Amniotic stem cell (primary cell): ENCODE measurements around the gene PRR23E.

Experiments used
- DNase-seq: peaks from one replicate; lab custom pipeline; 2025; lab: John Stamatoyannopoulos, UW

Gene PRR23E

DNA sequence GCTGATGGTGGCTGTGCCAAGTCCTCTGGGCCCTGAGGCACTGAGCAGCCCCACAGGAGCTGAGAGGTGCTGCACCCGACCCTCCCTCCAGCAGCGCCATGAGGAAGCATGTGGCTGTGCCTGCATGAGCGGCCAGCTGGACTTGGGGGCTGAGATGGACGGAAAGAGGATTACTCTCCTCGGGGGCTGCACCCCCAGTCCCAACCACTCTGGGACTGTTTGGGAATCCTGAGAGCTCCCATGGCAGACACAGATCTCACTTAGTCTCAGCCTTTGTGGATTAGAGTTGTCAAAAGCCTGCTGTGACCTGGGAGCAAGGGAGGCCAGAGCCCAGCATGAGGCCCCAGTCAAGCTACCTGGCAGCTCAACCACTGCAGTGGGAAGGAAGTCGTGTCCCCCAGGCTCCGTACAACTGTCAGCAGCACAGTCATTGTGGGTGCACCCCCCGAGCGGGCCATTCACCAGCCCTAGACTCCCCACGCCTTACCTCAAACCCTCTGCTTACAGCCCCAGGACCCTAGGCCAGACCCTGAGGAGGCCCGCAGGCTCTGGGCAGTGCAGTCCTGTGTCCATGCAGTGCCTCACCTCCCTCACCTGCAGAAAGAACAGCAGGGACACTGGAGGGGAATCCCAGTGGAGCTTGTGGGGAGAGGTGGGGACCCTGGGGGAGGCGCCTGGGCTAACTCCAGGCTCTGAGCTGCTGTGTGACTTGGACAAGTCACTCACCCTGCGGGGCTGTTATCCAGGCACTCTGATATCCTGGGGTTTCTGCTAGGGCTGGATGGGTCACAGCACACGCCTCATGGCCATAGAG, 17.1 kb downstream of the PRR23E start:
- DNase-seq: no peak

DNA sequence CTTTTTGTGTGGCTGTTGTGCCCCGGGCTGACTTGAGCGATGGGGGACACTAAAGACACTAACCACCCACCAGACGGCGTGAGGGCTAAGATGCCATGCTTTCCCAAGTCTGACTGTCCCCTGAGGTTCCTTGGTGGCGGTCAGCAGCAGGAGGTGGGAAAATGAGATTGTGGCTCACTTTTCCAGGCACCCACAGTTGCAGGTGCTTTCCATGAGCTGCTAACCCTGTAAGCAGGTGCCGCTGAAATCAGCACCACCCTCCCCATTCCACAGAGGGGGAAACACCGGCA, 17.7 kb downstream of the PRR23E start:
- DNase-seq: no peak

DNA sequence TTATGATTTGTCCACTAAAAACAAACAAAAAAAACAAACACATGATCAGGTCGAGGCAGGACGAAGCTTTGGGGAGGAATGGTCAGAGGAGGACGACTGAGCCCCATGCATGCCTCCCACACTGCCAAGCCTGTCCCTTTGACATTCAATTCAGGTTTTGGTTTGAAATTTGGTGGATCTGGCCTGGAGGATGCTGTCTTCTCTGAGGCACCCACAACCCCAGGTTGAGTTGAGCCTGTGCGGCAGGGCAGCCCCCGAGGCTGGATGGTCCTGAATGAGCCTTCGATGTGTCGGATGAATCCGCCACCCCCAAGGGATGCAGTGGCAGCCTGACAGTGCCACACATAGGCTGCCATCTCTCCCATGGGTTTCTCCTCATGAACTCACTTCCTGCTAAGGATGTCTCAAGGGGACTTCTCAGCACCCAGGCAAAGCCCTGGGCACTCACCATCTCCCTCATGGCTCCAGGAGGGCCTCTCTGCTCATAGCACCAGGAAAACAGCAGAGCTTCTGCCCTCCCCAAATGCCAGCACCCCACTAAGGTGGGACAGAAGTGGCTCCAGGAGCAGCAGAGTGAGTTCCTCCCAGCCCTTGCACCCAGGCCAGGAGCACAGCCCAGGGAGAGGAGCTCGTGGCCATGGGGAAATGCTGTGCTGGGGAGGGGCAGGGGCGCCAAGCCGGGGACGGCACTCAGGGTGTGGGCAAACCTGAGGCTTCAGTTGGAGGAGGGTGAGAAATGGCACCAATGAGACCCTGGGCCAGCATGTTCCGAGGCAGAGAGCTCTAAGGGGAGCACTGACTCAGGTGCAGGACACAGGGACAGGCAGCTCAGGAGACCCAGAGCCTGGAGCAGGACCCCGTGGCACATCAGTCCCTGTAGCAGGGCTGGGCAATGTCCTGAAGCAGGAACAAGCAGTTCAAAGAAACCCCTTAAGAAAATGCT, 18.5 kb downstream of the PRR23E start:
- DNase-seq: no peak

DNA sequence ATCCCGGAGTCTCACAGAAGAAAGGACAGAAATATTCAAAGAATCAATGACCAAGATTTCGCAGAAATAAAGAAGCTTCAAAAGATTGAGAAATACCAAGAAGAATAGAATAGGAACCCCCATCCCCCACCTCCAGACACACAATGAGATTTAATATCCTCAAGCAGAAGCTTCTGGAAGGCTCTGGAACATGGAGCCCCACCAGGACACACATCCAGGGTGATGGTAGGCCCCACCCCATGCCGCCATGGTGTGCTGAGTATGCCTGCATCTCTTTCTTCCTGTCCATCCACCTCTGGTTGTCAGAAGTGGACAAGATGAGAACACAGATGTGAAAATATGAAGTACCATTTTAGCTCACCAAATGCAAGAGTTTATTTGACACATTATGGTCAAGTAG, 19.3 kb downstream of the PRR23E start:
- no peak for DNase-seq

DNA sequence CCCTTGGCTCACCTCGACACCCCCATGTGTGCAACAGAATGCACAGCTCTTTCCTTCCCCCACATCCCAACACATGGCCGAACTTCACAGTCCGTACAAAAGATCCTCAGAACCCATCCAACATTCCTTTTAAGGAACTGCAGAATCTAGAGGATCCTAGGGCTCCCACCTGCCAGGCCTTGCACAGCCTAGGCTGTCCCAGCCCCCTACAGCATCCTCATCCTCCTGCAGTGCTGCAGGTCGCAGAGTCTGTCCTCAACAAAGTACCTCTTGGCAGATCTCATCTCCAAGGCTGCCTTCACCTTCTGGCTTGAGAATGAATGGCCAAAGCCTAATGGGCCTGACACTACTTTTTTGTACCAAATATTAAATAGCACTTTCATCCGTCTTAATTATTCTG, 19.8 kb downstream of the PRR23E start:
- DNase-seq: no peak

DNA sequence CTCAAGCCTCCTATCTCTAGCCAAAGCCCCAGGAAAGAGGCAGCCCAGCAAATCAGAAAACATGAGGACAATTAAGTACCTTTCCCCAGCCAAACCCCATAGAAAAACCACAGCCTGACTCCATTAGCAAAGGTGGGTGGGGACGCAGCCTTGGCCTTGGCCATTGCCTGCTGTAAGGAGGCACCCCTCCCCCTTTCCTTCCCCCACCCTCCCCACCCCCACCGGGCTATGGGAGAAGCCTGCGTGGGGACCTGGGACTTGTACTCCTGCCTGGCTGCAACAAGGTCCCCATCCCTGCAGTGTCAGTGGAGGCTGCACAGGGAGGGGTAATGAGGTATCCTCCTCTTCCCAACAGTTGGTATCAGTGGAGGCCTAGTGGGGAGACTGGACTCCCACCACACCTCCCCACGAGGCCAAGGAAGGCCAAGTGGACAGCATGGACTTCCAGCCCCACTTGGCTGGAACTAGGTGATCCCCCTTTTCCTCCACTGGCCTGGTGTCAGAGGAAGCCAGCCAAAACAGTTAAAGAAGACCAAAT, 20.5 kb downstream of the PRR23E start:
- DNase-seq: no peak

DNA sequence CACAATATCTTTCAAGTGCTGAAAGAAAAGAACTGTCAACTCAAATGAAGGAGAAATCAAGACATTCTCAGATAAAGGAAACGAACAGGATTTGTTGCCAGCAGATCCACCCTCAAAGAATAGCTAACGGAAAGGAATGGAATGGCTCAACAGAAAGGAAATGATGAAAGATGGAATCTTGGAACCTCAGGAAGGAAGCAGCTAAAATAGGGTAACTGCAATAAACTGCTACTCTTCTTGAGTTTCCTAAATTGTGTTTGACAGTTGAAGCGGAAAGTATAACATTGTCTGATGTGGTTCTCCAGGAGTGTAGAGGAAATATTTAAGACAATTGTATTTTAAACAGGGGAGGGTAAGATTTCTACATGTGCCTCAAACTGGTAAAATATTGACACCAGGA, 22.0 kb downstream of the PRR23E start:
- no peak for DNase-seq

DNA sequence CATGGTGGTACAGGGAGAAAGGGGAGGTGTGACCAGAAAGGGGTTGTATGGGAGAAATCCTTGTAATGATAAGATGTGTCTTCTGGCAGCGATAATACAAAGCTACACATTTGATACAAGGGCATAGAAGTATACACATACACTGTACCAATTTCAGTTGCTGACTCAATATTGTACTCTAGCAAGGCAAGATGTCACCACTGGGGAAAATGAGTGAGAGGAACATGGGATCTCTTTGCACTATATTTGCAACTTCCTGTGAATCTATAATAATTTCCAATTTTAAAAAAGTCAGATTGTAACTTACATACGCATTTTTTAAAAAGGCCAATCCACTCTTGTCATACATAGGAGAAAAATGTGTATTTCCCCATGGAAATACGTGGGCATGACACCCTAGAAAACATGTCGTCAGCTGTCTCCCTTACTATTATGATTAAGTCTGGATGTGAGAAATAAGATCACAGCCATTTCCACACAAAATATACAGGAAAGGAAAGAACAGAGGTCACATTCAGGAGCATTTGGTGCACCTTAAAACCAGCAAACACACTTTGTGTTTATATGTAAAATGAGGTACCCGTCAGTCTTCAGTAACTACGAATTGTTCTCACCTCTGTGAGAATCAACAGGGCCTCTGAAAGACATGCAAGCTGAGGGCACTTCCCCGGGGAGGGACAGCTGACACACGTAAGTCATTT, 22.9 kb downstream of the PRR23E start:
- no peak for DNase-seq

DNA sequence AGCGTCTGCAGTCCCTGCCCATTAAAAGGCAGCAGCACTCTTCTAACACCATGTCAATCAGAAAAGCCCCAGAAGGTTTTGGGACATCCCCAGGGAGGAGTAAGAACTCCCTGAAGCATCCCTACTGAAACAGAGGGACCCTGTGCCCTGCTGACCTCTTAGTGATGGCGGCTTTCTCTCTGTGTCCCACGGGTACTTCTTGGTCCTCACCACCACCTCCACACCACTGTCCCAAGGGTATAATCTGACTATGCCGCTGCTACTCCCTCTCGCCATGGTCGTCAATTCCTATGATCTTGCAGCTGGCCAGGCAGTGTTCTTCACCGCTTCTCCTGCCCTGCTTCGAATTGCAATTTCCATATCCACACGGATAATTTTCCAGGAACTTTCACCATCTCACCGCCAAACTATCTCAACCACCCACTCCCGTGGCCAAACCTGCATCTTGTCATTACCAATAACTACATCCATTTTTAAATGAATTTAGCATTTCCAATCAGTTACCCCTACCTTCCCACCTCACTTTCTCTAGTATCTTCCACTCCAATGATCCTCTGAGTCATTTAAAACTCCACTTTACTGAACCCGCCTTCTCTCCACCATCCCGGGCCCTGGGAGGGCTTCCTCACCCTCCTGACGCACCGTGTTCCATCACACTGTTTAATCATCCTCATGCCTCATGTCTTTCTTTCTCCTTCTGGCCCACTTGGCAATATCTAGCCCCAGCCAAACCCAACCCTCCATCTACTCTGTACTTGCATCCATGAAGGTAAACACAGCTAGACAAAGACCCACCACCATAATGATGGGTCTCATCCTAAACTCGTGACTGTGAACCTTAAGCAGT, 23.7 kb downstream of the PRR23E start:
- no peak for DNase-seq

DNA sequence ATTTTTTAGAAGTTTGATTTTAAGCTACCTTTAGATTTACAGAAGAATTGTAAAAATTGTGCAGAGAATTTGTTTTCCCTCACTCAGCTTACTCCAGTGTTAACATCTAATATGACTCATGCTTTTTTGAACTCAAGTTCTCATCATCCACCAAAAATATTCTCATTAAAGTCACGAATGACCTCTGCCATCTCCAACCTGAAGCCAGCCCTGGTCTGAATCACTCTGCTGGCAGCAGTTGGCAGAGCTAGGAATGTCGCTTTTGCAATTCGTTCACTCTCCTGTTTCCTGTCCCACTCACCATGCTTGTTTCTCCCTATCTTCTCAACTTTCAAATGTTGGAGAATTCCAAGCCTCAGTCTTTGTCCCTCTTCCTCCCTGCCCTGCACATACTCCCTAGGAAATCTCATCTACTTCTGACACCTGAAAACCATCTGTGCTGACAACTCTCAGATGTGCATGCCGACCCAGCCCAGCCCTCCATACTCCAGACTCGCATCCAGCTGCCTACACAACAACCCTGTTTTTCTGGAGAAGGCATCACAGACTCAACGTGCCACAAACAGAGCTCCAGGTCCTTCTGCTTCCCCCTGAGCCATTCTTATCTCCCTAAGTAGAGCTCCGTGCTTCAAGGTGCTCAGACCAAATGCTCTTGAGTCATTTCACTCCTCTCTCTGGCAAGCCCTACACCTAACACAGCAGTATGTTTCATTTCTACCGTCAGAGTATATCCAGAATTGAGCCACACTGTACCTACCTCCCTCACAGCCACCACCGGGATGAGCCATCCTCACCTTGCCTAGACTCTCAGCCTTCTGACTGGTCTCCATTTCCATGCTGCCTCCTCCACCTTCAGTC, 24.9 kb downstream of the PRR23E start:
- no peak for DNase-seq

DNA sequence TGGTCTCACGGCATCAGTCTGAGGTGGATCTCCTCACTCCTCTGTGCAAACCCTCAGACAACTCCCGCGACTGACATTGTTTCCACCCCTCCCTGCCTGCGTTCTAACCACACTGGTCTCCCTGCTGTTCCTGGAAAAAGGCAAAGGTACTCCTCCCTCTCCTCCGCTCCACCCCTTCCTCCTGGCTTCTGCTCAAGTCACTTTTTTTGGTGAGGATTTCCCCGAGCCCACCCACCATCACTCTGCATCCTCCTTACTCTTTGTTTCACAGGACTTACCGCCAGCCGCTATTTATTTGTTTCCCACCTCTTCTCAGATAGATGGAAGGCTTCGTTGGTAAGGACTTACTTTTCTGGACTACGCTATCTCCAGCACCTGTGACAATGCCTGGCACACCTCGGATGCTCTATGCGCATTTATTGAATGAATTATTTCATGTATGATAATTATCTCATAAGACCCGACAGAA, 25.6 kb downstream of the PRR23E start:
- no peak for DNase-seq

DNA sequence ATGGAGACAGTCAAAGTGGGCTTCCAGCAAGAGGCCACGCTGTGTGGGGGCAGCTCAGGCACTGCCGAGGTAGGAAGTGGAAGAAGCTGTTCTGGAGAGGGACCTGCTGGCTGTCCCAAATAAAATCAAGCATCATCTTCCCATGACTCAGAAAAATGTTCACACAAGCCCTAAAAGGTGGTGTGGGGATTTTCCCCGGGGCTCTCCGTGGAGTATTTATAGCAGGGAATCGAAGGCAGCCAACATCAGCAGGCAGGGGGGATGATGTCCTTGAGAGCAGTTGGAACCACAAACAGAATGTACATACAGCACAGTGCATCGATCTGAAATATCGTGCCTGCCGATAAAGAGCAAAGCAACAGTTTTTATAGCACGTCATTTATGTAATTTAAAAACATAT, 27.6 kb downstream of the PRR23E start:
- no peak for DNase-seq

DNA sequence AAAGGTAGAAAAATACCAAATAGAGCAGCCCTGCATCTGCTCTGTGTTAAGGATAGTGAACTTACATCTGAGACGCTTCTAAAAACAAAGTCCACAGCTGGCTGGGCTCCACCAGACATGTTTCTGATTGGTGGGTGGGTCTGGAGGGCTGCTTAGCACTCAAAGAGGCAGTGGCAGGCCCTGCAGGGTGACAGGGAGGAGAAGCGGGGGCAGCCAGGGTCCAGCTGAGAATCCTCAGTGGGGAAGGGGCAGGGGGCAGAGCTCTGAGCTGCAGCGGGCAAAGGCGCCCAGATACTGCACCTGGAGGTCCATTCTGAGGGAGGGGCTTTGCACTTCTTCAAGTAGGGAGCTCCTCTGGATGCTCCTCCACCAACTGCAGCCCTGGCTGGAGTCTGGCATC, 28.1 kb downstream of the PRR23E start:
- no peak for DNase-seq

DNA sequence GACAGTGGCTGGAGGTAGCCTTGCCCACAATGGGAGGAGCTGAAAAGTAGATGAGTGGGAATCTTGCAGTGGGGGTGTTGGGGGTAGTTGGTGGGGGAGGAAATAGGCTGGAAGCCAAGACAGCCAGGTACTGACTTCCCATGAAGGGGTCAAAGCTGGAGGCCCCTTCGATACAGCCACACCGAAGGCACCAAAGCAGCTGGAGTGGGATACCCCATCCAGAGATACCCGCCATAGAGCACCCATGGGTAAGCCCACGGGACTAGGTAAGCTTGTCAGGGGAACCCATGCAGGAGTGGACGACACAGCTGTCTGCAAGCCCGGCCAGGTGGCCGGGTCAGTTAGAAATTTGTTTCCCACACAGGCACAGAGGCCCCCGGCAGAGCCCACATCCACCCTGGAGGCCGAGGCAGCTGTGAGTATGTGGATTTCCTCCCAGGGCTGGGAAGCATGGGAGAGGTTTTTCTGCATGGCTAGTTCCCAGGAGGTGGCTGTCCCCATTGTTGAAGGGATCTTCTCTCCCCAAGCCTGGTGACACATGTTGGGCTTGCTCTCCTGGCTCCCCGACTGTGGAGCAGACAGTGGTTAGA, 28.6 kb downstream of the PRR23E start:
- DNase-seq: no peak

DNA sequence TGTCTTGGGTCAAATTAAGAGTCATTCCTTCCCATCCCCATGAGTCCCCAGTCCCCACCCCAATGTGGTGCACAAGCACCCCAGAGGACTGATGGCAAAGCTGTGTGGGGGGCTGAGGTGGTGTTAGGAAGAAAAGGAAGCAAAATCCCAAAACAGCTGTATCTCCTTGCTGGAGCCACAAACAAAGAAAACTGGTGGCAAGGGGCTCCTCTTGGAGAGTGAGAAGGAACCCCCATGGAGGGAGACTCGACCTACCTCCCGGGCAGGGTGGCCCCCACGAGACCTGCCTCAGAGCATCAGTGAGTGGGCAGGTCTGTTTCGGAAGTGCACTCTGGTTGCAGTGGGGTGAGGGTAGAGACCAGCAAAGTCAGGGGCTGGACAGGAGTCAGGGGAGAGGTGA, 29.2 kb downstream of the PRR23E start:
- no peak for DNase-seq

DNA sequence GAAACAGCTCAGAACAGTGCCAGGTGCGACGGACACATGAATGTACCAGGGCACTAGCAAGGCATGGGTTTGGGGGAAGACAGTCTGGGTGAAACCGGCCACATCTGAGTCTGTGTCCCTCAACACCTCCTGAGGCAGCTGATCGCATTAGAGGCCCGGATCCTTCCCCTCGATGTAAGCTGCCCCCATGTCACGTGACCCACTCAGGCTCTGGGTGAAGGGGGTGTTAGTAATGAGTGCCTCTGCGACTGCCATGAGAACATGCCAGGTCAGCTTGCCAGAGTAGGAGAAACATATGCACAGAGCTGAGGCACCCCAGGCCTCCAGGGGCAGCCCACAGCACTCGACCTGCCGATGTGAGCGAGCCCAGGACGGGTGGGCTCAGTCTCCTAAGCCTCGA, 29.7 kb downstream of the PRR23E start:
- DNase-seq: no peak

DNA sequence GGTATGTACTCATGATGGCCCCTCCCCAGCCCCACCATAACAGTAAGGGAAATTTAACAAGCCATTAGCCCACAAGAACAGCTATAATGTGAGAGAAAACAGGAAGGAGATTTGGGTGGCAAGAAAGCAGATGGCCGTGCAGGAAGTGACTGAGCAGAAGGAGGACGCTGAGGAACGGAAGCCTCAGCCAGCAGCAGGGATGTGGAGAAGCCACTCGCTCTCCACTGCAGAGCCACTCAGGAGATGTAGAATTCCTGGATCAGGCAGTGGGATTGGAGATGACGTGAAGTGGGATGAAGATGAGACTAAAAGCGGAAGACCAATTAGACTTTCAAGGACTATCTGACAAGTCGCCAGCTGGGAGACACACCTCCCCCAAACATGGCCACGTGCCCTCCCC, 31.2 kb downstream of the PRR23E start:
- no peak for DNase-seq

DNA sequence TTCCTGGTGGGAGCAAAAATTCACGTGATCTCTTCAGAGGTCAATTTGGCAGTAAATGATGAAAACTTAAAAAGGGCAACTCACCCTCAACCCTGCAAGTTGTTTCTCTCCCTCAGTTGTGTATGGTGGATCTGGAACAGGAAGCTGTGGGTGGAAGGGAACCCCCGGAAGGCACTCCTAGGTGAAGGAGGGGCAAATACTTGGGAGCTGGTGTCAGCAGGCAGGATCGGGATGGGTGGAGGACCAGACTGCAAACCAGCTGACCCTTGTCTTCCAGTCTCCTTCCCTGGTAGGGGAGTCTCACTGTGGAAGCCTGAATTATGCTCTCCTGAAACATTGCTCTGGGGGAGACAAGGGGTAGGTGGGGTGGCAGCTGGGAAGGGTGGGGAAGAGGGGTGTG, 33.5 kb downstream of the PRR23E start:
- no peak for DNase-seq

DNA sequence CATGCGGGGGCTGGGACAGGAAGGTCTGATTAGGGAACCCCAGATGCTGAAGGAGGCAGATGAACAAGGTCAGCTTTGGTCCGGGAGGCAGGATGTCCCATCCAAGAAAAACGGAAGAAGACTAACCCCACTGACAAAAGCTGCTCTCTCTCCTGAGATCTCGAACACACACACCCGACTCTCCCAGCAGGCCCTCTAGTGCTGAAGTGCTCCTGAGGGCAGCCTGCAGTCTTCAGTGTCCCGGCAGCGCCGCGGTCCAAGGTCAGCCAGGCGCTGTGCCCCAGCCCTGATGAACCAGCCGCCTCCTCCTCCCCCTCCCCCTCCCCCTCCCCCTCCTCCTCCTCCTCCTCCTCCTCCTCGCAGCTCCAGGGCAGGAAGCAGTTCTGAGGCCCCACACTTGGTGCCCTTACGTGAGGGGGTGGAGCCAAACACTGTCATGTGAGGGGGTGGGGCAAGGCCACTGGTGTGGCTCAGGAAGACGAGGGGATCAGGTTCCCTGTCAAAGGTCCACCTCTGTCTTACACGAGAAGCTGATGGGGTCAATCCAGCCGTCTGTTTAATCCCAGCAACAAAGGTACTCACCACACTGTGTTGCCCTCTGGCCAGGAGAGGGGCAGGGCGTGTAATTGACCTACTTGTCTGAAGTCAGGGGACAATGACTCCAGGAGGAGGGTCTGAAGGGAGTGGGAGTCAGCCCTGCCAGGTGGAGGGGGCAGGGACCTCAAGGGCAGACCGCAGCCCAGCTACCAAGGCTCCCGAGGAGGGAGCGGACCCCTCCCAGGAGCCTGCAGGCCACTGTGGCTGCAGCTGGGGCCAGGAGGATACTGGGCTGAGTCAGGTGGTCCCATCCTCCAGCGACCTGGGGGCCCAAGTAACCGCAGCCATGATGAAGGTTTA, 34.3 kb downstream of the PRR23E start:
- DNase-seq: no peak
